Lung (tissue), 12 donors: ENCODE measurements around the gene BAG5. TPM values are rescaled to one million over a fixed set of nuclear protein-coding genes. Genes with fewer than 3 reads are reported as not detected.

Experiments used
- ATAC-seq: fragments of 200-7000 bp; cut with Tn5 transposase; one replicate; pipeline ENCODE4 v1.9.1; 2020; ENCODE audit warnings: moderate number of reproducible peaks; ENCODE audit not compliant: insufficient read depth, low FRiP score
- DNase-seq, 3 donors: peaks; one replicate each; pipeline ENCODE4 v3.0.0-alpha.2; 2013 to 2017
- H3K27ac ChIP-seq, 2 donors: one replicate each; pipeline ENCODE4 v1.5.1; 2013; ENCODE audit warnings: mild to moderate bottlenecking in 2 of 2, moderate library complexity in 2 of 2, control low read depth in 1 of 2, inconsistent platforms in 1 of 2, low read depth in 1 of 2, low read length in 1 of 2
- H3K27me3 ChIP-seq, 3 donors: one replicate each; pipeline ENCODE4 v1.5.1; 2013; ENCODE audit warnings: low read length in 2 of 3; ENCODE audit not compliant: control insufficient read depth in 3 of 3, insufficient read depth in 3 of 3
- H3K36me3 ChIP-seq, 4 donors: one replicate each; pipeline ENCODE4 v1.5.1; 2013; ENCODE audit warnings: low read length in 4 of 4, mild to moderate bottlenecking in 1 of 4, moderate library complexity in 1 of 4; ENCODE audit not compliant: control insufficient read depth in 4 of 4, insufficient read depth in 4 of 4
- H3K4me1 ChIP-seq, 5 donors: one replicate each; pipeline ENCODE4 v1.5.1; 2013; ENCODE audit warnings: low read length in 5 of 5, mild to moderate bottlenecking in 2 of 5, moderate library complexity in 1 of 5; ENCODE audit not compliant: control insufficient read depth in 5 of 5, insufficient read depth in 5 of 5
- H3K4me3 ChIP-seq: one replicate; pipeline ENCODE4 v1.5.1; 2013; ENCODE audit warnings: mild to moderate bottlenecking, control low read depth, moderate library complexity
- H3K9ac ChIP-seq, 2 donors: one replicate each; pipeline ENCODE4 v1.5.1; 2013; ENCODE audit warnings: low read length in 2 of 2, control low read depth in 1 of 2; ENCODE audit not compliant: insufficient read depth in 1 of 2
- H3K9me3 ChIP-seq, 4 donors: one replicate each; pipeline ENCODE4 v1.5.1; 2013; ENCODE audit warnings: low read length in 3 of 4, mild to moderate bottlenecking in 1 of 4, moderate library complexity in 1 of 4; ENCODE audit not compliant: control insufficient read depth in 4 of 4, insufficient read depth in 3 of 4
- whole genome bisulfite sequencing, 2 donors: extraction: QIAGEN DNeasy Blood & Tissue Kit; methylation state at CpG; one replicate each; pipeline ENCODE4 v1.1.7; 2013; 5-methylcytosine and 5-hydroxymethylcytosine counted together
- polyA plus RNA-seq, 2 donors: library from polyadenylated mRNA; stranded (reverse); fragments of 200-250 nt; gene quantifications; one replicate each; pipeline ENCODE4 v1.2.1, GENCODE V29; 2013
- total RNA-seq, 2 donors: library from RNA; depleted of rRNA in 1 of 2; stranded (reverse); fragments of >200 nt in 1 of 2; gene quantifications; one replicate each; pipeline ENCODE4 v1.2.1, GENCODE V29; 2014 to 2021
- TF ChIP-seq, protein P1 (sequence below): IDR thresholded peaks from 2 replicates; pipeline ENCODE4 v1.5.1; 2012; ENCODE audit warnings: mild to moderate bottlenecking; ENCODE audit errors: control extremely low read depth, extremely low read depth
- donor health status: control.
- donor health status: control.
- donor health status: Bipolar disorder and iron deficiency.
- donor health status: healthy.
- donor health status: DM: yes; HTN: yes; CAD: no.

BAG5 gene
- total and polyA plus RNA-seq, 4 donors = 8.7 to 26.0 (median 18.5) TPM

DNA sequence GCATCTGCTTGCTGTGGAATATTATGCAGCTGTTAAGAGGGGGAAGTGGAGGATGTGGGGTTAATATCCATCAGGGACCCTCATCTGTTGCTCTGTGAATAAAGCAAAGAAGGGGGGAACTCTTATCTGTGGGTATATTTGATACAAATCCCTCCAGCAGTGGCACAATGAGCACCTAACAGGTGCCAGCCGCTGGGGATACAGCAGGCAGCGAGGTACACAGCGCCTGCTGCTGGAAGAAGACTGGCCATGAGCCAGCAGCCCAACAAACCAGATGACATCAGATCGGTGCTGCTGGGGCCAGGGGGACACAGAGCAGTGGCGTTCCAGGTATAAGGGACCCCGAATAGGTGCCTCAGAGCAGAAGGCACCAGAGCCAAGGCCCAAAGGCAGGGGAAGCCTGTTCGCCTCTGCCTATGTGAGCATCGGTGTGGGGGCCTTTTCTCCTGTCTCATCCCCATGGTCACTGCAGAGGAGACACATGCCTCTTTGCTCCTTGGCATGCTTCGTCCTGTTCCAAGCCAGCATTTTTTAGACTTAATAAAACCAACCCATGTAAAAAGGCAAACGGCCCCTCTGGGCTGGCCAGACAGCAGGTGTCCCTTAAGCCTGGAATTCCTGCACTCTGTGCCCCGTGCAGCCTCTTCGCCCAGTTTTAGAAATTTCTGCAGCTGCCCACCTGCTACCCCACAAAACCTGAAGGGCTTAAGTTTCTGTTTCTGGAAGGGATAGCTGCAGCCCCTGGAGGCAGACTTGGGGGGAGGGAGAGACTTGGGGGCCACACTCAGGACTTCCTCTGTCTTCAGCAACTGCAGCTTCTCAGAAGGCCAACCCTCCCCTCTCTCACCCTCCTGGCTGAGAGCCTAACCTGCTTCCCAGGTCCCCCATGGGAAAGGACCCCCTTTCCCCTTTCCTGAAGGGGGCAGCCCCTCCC, 38.2 kb downstream of the BAG5 start:
- Histone ChIP-seq H3K27ac (no peak overlapping the region), H3K9ac (no peak overlapping the region)
- WGBS, 2 donors = 80 to 83% methylated on average over 12 of the region's 12 CpGs

DNA sequence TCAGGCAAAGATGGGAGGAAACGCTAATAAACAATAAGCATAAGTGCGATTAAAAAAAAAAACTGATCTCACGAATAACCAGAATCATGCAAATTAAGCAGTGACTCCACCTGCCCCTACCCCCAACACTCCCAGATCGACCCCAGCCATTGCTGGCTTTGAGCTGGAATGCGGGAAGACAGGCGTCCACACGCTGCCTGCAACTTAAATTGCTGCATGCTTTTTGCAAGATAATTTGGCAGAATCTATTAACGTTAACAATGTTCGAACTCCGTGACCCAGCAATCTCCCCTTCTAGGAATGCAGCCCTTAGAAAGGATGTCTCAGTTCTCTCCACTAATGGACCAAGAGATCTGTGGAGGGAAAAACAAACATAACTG, 38.9 kb downstream of the BAG5 start:
- WGBS, 2 donors = 59 to 62% methylated on average over 10 of the region's 10 CpGs
- H3K27me3 ChIP-seq = no peaks in the 10 kb centered on the region
- peaks cover 0 to 51% (median 24%) of the 10 kb centered on the region in 5 donors for H3K4me1 ChIP-seq
- no peaks in the 10 kb centered on the region for H3K36me3 ChIP-seq
- H3K27ac ChIP-seq = no peak overlapping the region
- no peak for ATAC-seq
- H3K9me3 ChIP-seq = no peaks in the 10 kb centered on the region
- DNase-seq = no peak
- no peak overlapping the region for H3K4me3 ChIP-seq
- TF ChIP-seq, protein P1, sequence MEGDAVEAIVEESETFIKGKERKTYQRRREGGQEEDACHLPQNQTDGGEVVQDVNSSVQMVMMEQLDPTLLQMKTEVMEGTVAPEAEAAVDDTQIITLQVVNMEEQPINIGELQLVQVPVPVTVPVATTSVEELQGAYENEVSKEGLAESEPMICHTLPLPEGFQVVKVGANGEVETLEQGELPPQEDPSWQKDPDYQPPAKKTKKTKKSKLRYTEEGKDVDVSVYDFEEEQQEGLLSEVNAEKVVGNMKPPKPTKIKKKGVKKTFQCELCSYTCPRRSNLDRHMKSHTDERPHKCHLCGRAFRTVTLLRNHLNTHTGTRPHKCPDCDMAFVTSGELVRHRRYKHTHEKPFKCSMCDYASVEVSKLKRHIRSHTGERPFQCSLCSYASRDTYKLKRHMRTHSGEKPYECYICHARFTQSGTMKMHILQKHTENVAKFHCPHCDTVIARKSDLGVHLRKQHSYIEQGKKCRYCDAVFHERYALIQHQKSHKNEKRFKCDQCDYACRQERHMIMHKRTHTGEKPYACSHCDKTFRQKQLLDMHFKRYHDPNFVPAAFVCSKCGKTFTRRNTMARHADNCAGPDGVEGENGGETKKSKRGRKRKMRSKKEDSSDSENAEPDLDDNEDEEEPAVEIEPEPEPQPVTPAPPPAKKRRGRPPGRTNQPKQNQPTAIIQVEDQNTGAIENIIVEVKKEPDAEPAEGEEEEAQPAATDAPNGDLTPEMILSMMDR = no peak
- H3K9ac ChIP-seq = no peak overlapping the region

More for the DNA sequence above, 38.2 kb downstream of the BAG5 start:
- TF ChIP-seq, protein P1 = no peak
- peaks cover 0 to 2% (median 0%) of the 10 kb centered on the region in 4 donors for H3K36me3 ChIP-seq
- no peak overlapping the region for H3K4me3 ChIP-seq
- DNase-seq (no peak), ATAC-seq (no peak)
- H3K4me1 ChIP-seq = peaks cover 0 to 46% (median 17%) of the 10 kb centered on the region in 5 donors
- H3K27me3 ChIP-seq = no peaks in the 10 kb centered on the region
- no peaks in the 10 kb centered on the region for H3K9me3 ChIP-seq

DNA sequence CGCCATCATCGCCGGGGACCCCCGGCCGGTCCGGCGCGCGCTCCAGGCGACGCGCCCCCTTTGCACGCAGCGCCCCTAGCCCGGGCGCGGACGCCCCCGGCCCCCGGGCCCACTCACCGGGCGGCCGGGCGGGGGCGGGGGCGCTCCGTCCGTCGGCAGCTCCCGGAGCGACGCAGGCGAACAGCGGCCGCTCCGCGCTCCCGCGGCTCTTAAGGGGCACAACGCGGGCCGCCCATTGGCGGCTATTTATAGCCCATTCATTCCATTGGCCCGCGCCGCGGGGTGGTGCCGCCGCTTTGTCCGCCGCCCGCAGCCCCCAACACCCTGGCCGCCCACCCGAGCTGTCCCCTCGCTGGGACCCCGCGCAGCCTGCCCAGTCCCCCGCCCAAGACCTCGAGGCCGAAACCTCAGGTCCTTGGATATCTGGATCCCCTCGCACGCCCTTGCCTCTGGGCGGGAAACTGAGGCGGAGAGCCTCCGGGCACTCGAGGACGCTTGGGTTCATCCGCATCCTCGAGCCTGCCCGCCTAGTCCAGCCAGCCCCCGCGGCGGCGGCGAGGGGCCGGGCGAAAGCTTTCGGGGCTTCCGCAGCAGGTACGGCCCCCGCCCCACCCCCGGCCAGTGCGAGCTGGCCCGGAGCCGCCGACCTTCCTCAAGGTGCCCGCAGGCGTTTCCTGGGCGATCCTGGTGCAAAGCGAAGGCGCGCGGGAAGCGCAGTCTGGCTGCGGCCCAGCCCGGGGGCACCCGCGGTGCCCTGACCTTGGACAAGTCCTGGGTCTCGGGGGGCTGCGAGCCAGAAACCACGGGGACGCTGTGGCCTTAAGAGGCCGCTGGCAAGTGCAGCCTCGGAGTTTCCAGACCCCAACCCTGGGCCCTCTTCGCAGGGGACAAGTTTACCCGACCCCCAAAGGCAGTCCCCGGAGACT, 39.5 kb downstream of the BAG5 start, which contains the start of gene CKB:
CKB (minus strand) TSS at position 182 of the 926 bp plus-strand sequence. CDS start 337 bp downstream, outside the sequence.
- H3K27me3 ChIP-seq = no peaks in the 10 kb centered on the region
- peak; percentile 64 to 76 (median 66) for DNase-seq
- H3K4me1 ChIP-seq = peaks cover 0 to 51% (median 30%) of the 10 kb centered on the region in 5 donors
- H3K9me3 ChIP-seq = no peaks in the 10 kb centered on the region
- no peaks in the 10 kb centered on the region for H3K36me3 ChIP-seq
- TF ChIP-seq, protein P1 = no peak
- H3K9ac ChIP-seq = peak within 1 kb of the TSS in 1 of 2 donors; percentile 46
- no peak for ATAC-seq
- H3K27ac ChIP-seq = peak within 1 kb of the TSS; percentile 71 to 75
- H3K4me3 ChIP-seq = peak within 1 kb of the TSS; percentile 46
- WGBS, 2 donors = 5 to 6% methylated on average over 86 to 107 of the region's 107 CpGs
